Skin epidermis (tissue), 12 donors: ENCODE results near the gene KCNIP1.
A peak's percentile ranks its signal among the peaks of the same experiment; 100 is the strongest.

Experiments
- H3K27ac ChIP-seq, 21 experiments: fragments of 200-600 bp; sonication (generic) in 11 of 21; one replicate each; pipeline ENCODE4 v1.5.0; 2020; ENCODE audit warnings: mild to moderate bottlenecking in 3 of 21, inconsistent platforms in 2 of 21, moderate library complexity in 2 of 21
- H3K4me3 ChIP-seq, 7 experiments: fragments of 200-600 bp; sonication (generic) in 2 of 7; one replicate each; pipeline ENCODE4 v1.5.0; 2020; ENCODE audit warnings: inconsistent platforms in 2 of 7, mild to moderate bottlenecking in 2 of 7, moderate library complexity in 1 of 7

KCNIP1 gene

GRCh38 chr5:170634256-170634990 lies 130.6 kb downstream of the KCNIP1 start:
- Histone ChIP-seq H3K27ac (peak overlapping the region in 1 of 21 experiments; percentile 2), H3K4me3 (no peak overlapping the region)

GRCh38 chr5:170635706-170636105 lies 131.9 kb downstream of the KCNIP1 start:
- H3K4me3 ChIP-seq = no peak overlapping the region
- no peak overlapping the region for H3K27ac ChIP-seq

GRCh38 chr5:170636206-170636605 lies 132.4 kb downstream of the KCNIP1 start:
- Histone ChIP-seq H3K4me3 (no peak overlapping the region), H3K27ac (no peak overlapping the region)

GRCh38 chr5:170636801-170637477 lies 133.1 kb downstream of the KCNIP1 start:
- Histone ChIP-seq H3K27ac (no peak overlapping the region), H3K4me3 (no peak overlapping the region)

- no peak overlapping the region for H3K4me3 ChIP-seq
- H3K27ac ChIP-seq = no peak overlapping the region
Measured at GRCh38 chr5:170638051-170638450, 134.2 kb downstream of the KCNIP1 start.

GRCh38 chr5:170638454-170639220 lies 134.8 kb downstream of the KCNIP1 start:
- H3K27ac ChIP-seq = no peak overlapping the region
- no peak overlapping the region for H3K4me3 ChIP-seq

GRCh38 chr5:170639221-170639925 lies 135.6 kb downstream of the KCNIP1 start:
- Histone ChIP-seq H3K4me3 (no peak overlapping the region), H3K27ac (no peak overlapping the region)

GRCh38 chr5:170640731-170641588 lies 137.1 kb downstream of the KCNIP1 start:
- no peak overlapping the region for H3K4me3 ChIP-seq

GRCh38 chr5:170641589-170642031 lies 137.8 kb downstream of the KCNIP1 start:
- H3K4me3 ChIP-seq = no peak overlapping the region

More at GRCh38 chr5:170640731-170641588, 137.1 kb downstream of the KCNIP1 start:
- H3K27ac ChIP-seq = no peak overlapping the region

GRCh38 chr5:170642066-170642735 lies 138.4 kb downstream of the KCNIP1 start:
- no peak overlapping the region for H3K4me3 ChIP-seq
- no peak overlapping the region for H3K27ac ChIP-seq

More at GRCh38 chr5:170641589-170642031, 137.8 kb downstream of the KCNIP1 start:
- H3K27ac ChIP-seq = no peak overlapping the region

GRCh38 chr5:170642776-170643436 lies 139.1 kb downstream of the KCNIP1 start:
- Histone ChIP-seq H3K27ac (no peak overlapping the region), H3K4me3 (no peak overlapping the region)

GRCh38 chr5:170643591-170643990 lies 139.8 kb downstream of the KCNIP1 start:
- no peak overlapping the region for H3K4me3 ChIP-seq
- no peak overlapping the region for H3K27ac ChIP-seq

GRCh38 chr5:170644501-170644900 lies 140.7 kb downstream of the KCNIP1 start:
- H3K27ac ChIP-seq = no peak overlapping the region
- H3K4me3 ChIP-seq = no peak overlapping the region

- no peak overlapping the region for H3K4me3 ChIP-seq
- no peak overlapping the region for H3K27ac ChIP-seq
Measured at GRCh38 chr5:170648541-170648940, 144.7 kb downstream of the KCNIP1 start.

GRCh38 chr5:170650850-170651249 lies 147.0 kb downstream of the KCNIP1 start:
- no peak overlapping the region for H3K27ac ChIP-seq

GRCh38 chr5:170651604-170652277 lies 147.9 kb downstream of the KCNIP1 start:
- no peak overlapping the region for H3K4me3 ChIP-seq
- no peak overlapping the region for H3K27ac ChIP-seq

More at GRCh38 chr5:170650850-170651249, 147.0 kb downstream of the KCNIP1 start:
- no peak overlapping the region for H3K4me3 ChIP-seq

GRCh38 chr5:170655476-170655875 lies 151.7 kb downstream of the KCNIP1 start:
- H3K4me3 ChIP-seq = no peak overlapping the region
- no peak overlapping the region for H3K27ac ChIP-seq
